Transverse colon (tissue), 4 donors: ENCODE measurements around the gene MYG1. TPM values are rescaled to one million over a fixed set of nuclear protein-coding genes. Genes with fewer than 3 reads are reported as not detected.

Experiments
- DNase-seq: peaks from one replicate; pipeline ENCODE4 v3.0.0-alpha.2; 2019
- H3K27ac ChIP-seq, 4 donors: fragments of 200-600 bp; sonication (generic); 2 replicates each; pipeline ENCODE4 v1.5.1; 2016 to 2018; ENCODE audit warnings: inconsistent platforms in 4 of 4
- H3K27me3 ChIP-seq: fragments of 200-600 bp; sonication (generic); 2 replicates; pipeline ENCODE4 v1.5.1; 2017; ENCODE audit warnings: inconsistent platforms
- H3K36me3 ChIP-seq, 4 donors: fragments of 200-600 bp; sonication (generic); 2 replicates each; pipeline ENCODE4 v1.5.1; 2017 to 2019; ENCODE audit warnings: inconsistent platforms in 4 of 4
- H3K4me1 ChIP-seq, 4 donors: fragments of 200-600 bp; sonication (generic); 2 replicates each; pipeline ENCODE4 v1.5.1; 2017 to 2020; ENCODE audit warnings: inconsistent platforms in 4 of 4
- H3K4me3 ChIP-seq, 4 donors: fragments of 200-600 bp; sonication (generic); 1 replicate in 1 of 4; 2 replicates in 3 of 4; pipeline versions ENCODE4 v1.5.1 to v1.6.1; 2017 to 2019; ENCODE audit warnings: inconsistent platforms in 4 of 4
- H3K9me3 ChIP-seq, 2 donors: fragments of 200-600 bp; sonication (generic); 2 replicates each; pipeline ENCODE4 v1.5.1; 2017 to 2019; ENCODE audit warnings: inconsistent platforms in 2 of 2
- EP300 ChIP-seq: sonication (generic); formaldehyde crosslinking; IDR thresholded peaks from one replicate; pipeline ENCODE4 v1.6.1; 2017; ENCODE audit warnings: antibody characterized with exemption, low read depth
- POLR2A ChIP-seq: fragments of 450-650 bp; IDR thresholded peaks from one replicate; pipeline ENCODE4 v1.6.1; 2016; ENCODE audit warnings: antibody characterized with exemption, mild to moderate bottlenecking, moderate library complexity
- POLR2AphosphoS5 ChIP-seq, 3 donors: sonication (generic); formaldehyde crosslinking; IDR thresholded peaks; one replicate each; pipeline ENCODE4 v1.6.1; 2016; ENCODE audit warnings: antibody characterized with exemption in 3 of 3
- WGBS, 2 donors: methylation state at CpG; one replicate each; pipeline ENCODE4 v1.1.5; 2018; ENCODE audit warnings: low coverage in 1 of 2; 5-methylcytosine and 5-hydroxymethylcytosine counted together
- in situ Hi-C, 4 donors: fragments of 200-750 bp; cut with MboI; loops; one replicate each; pipeline versions ENCODE4 v1.15.0 to v1.15.1; 2017; ENCODE audit warnings: low sequenced_read_pairs in 3 of 4, low pct_ligation_motif_present in 1 of 4, low pct_unique_long_range_greater_than_20kb in 1 of 4
- intact Hi-C: fragments of 100-400 bp; cut with DNase I; formaldehyde crosslinking; loops from one replicate; pipeline ENCODE4 v1.15.1; 2023; ENCODE audit warnings: low total_unique reads
- total RNA-seq, 4 donors: library from RNA; depleted of rRNA; stranded (reverse); fragments of >200 nt; gene quantifications; one replicate each; pipeline ENCODE4 v1.1.0, GENCODE V29; 2016
- TF ChIP-seq, protein P1 (sequence below), 5 experiments: fragments of 200-600 bp in 3 of 5; fragments of 450-650 bp in 2 of 5; sonication (generic) in 3 of 5; IDR thresholded peaks; 1 replicate in 2 of 5; 2 replicates in 3 of 5; pipeline ENCODE4 v1.5.1; 2016 to 2017; ENCODE audit warnings: antibody characterized with exemption in 5 of 5, inconsistent platforms in 3 of 5, mild to moderate bottlenecking in 2 of 5, moderate library complexity in 1 of 5

The MYG1 gene
- total RNA-seq, 4 donors from 2014 or later: 12.7 to 37.0 (median 24.3) TPM

GRCh38 chr12:53333289-53333688, 33.8 kb downstream of the MYG1 start:
- in situ Hi-C loops (no loop called here), intact Hi-C loops (no loop called here)
- DNase-seq: no peak
- no peaks in the 10 kb centered on the region for H3K9me3 ChIP-seq
- TF ChIP-seq, protein P1, sequence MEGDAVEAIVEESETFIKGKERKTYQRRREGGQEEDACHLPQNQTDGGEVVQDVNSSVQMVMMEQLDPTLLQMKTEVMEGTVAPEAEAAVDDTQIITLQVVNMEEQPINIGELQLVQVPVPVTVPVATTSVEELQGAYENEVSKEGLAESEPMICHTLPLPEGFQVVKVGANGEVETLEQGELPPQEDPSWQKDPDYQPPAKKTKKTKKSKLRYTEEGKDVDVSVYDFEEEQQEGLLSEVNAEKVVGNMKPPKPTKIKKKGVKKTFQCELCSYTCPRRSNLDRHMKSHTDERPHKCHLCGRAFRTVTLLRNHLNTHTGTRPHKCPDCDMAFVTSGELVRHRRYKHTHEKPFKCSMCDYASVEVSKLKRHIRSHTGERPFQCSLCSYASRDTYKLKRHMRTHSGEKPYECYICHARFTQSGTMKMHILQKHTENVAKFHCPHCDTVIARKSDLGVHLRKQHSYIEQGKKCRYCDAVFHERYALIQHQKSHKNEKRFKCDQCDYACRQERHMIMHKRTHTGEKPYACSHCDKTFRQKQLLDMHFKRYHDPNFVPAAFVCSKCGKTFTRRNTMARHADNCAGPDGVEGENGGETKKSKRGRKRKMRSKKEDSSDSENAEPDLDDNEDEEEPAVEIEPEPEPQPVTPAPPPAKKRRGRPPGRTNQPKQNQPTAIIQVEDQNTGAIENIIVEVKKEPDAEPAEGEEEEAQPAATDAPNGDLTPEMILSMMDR (IDR thresholded peaks at IDR 0.05): no peak
- TF ChIP-seq EP300 (no peak), POLR2AphosphoS5 (IDR thresholded peaks at IDR 0.05) (no peak), POLR2A (no peak)
- no peak overlapping the region for H3K27ac ChIP-seq
- H3K27me3 ChIP-seq: peaks cover 57% of the 10 kb centered on the region
- no peaks in the 10 kb centered on the region for H3K36me3 ChIP-seq
- H3K4me1 ChIP-seq: no peaks in the 10 kb centered on the region
- WGBS, 2 donors: 80 to 100% methylated on average over 1 to 4 of the region's 4 CpGs
- H3K4me3 ChIP-seq: no peak overlapping the region

GRCh38 chr12:53333845-53334244, 34.4 kb downstream of the MYG1 start:
- H3K27me3 ChIP-seq: peaks cover 62% of the 10 kb centered on the region
- no peaks in the 10 kb centered on the region for H3K9me3 ChIP-seq
- DNase-seq: no peak
- WGBS, 2 donors: 63% methylated on average over 7 of the region's 7 CpGs; no CpG with 5 or more reads in 1 of the 2 donors
- in situ Hi-C loops: no loop called here
- H3K36me3 ChIP-seq: no peaks in the 10 kb centered on the region
- no peak overlapping the region for H3K27ac ChIP-seq
- TF ChIP-seq POLR2AphosphoS5 (IDR thresholded peaks at IDR 0.05) (no peak), EP300 (no peak), POLR2A (no peak)
- TF ChIP-seq, protein P1 (IDR thresholded peaks at IDR 0.05): no peak
- H3K4me3 ChIP-seq: no peak overlapping the region
- H3K4me1 ChIP-seq: no peaks in the 10 kb centered on the region
- intact Hi-C loops: no loop called here

- in situ Hi-C loops (no loop called here), intact Hi-C loops (no loop called here)
- Histone ChIP-seq H3K4me3 (no peak overlapping the region), H3K27me3 (peaks cover 64% of the 10 kb centered on the region), H3K4me1 (no peaks in the 10 kb centered on the region), H3K36me3 (no peaks in the 10 kb centered on the region), H3K27ac (no peak overlapping the region), H3K9me3 (no peaks in the 10 kb centered on the region)
- DNase-seq: no peak
- no peak for TF ChIP-seq EP300
- TF ChIP-seq POLR2A: no peak
- no peak for TF ChIP-seq POLR2AphosphoS5 (IDR thresholded peaks at IDR 0.05)
- TF ChIP-seq, protein P1 (IDR thresholded peaks at IDR 0.05): no peak
- WGBS, 2 donors: 69 to 70% methylated on average over 4 to 8 of the region's 8 CpGs
These were observed 35.3 kb downstream of the MYG1 start for GRCh38 chr12:53334822-53335221.

GRCh38 chr12:53336181-53336681, 36.7 kb downstream of the MYG1 start, which contains the start of gene SP7:
Gene SP7 (minus strand): TSS chr12:53336354. CDS start chr12:53335646, 708 bp downstream.
- in situ Hi-C loops (no loop called here), intact Hi-C loops (no loop called here)
- H3K9me3 ChIP-seq: no peaks in the 10 kb centered on the region
- no peak for DNase-seq
- H3K4me3 ChIP-seq: no peak within 1 kb of the TSS
- TF ChIP-seq POLR2A (no peak), POLR2AphosphoS5 (IDR thresholded peaks at IDR 0.05) (no peak), EP300 (no peak)
- TF ChIP-seq, protein P1 (IDR thresholded peaks at IDR 0.05): no peak
- WGBS, 2 donors: 42 to 50% methylated on average over 7 to 15 of the region's 15 CpGs
- H3K27me3 ChIP-seq: peaks cover 64% of the 10 kb centered on the region
- no peak within 1 kb of the TSS for H3K27ac ChIP-seq
- no peaks in the 10 kb centered on the region for H3K4me1 ChIP-seq
- no peaks in the 10 kb centered on the region for H3K36me3 ChIP-seq
